GM03348 (cell line): ENCODE results near the gene PNPO.

Experiments used
- DNase-seq: peaks from one replicate; pipeline ENCODE4 v3.0.0; 2012; ENCODE audit warnings: low spot score

The PNPO gene

GRCh38 chr17:47941246-47942095 is at the start of gene PNPO:
PNPO (plus strand) TSS chr17:47941571; CDS start chr17:47941676, 105 bp downstream.
- DNase-seq: peak; percentile 98

GRCh38 chr17:47894498-47895346 is 46.6 kb upstream of the PNPO start:
- DNase-seq: no peak

- DNase-seq: peak; percentile 40
Observed at GRCh38 chr17:47895347-47895855, 46.0 kb upstream of the PNPO start.

- DNase-seq: peak; percentile 99
Observed at GRCh38 chr17:47895856-47896671, 45.3 kb upstream of the PNPO start, which contains the start of gene SP2. SP2 (plus strand) TSS chr17:47896236; CDS start chr17:47896287, 51 bp downstream.

GRCh38 chr17:47896672-47897490 is 44.5 kb upstream of the PNPO start:
- DNase-seq: peak; percentile 24

- DNase-seq: no peak
Observed at GRCh38 chr17:47897561-47897960, 43.8 kb upstream of the PNPO start.

GRCh38 chr17:47898241-47898640 is 43.1 kb upstream of the PNPO start:
- no peak for DNase-seq

- DNase-seq: no peak
Observed at GRCh38 chr17:47899643-47900042, 41.7 kb upstream of the PNPO start.

GRCh38 chr17:47901423-47901822 is 39.9 kb upstream of the PNPO start:
- no peak for DNase-seq

- DNase-seq: no peak
Observed at GRCh38 chr17:47902039-47902744, 39.2 kb upstream of the PNPO start.

GRCh38 chr17:47905221-47905733 is 36.1 kb upstream of the PNPO start:
- peak; percentile 86 for DNase-seq

GRCh38 chr17:47906443-47906842 is 34.9 kb upstream of the PNPO start:
- DNase-seq: no peak

GRCh38 chr17:47907932-47908562 is 33.3 kb upstream of the PNPO start:
- DNase-seq: no peak

- no peak for DNase-seq
Observed at GRCh38 chr17:47913050-47913449, 28.3 kb upstream of the PNPO start.

GRCh38 chr17:47914306-47914948 is 26.9 kb upstream of the PNPO start:
- DNase-seq: no peak

- no peak for DNase-seq
Observed at GRCh38 chr17:47915776-47916398, 25.5 kb upstream of the PNPO start.

GRCh38 chr17:47916489-47917208 is 24.7 kb upstream of the PNPO start:
- DNase-seq: no peak

- DNase-seq: no peak
Observed at GRCh38 chr17:47917581-47917980, 23.8 kb upstream of the PNPO start.
